MCF 10A (cell line): ENCODE results near the gene ITGB8. TPM values are rescaled to one million over a fixed set of nuclear protein-coding genes. Genes with fewer than 3 reads are reported as not detected.

Experiments
- BruUV-seq: library from RNA; stranded (reverse); fragments of 400-500 nt; replicated peaks from 2 replicates; lab custom pipeline; 2021; lab: Mats Ljungman, UMichigan
- CTCF ChIA-PET: fragments of 300-600 bp; sonication (Branson Sonifier 250); formaldehyde crosslinking; extraction: SDS; loops from one replicate; lab custom pipeline; 2021; ENCODE audit warnings: antibody characterized with exemption, inconsistent platforms; lab: Yijun Ruan, JAX
- POLR2A ChIA-PET: fragments of 300-600, 350-650 bp; sonication (Branson Sonifier 250); formaldehyde crosslinking; extraction: SDS; loops from one replicate; lab custom pipeline; 2020; ENCODE audit warnings: antibody characterized with exemption, inconsistent platforms; lab: Yijun Ruan, JAX
- DNase-seq: peaks from one replicate; pipeline ENCODE4 v3.0.0-alpha.2; 2018; ENCODE audit not compliant: unreplicated experiment
- H3K27ac Mint-ChIP-seq: one replicate; pipeline ENCODE4 v1.8.0; 2022; ENCODE audit warnings: mild to moderate bottlenecking, low read depth, mixed read lengths; ENCODE audit not compliant: unreplicated experiment
- H3K27me3 Mint-ChIP-seq: one replicate; pipeline ENCODE4 v1.8.0; 2022; ENCODE audit warnings: mixed read lengths; ENCODE audit not compliant: insufficient read depth, unreplicated experiment
- H3K36me3 Mint-ChIP-seq: one replicate; pipeline ENCODE4 v1.8.0; 2022; ENCODE audit warnings: mild to moderate bottlenecking, moderate library complexity, mixed read lengths; ENCODE audit not compliant: insufficient read depth, unreplicated experiment
- H3K4me1 Mint-ChIP-seq: one replicate; pipeline ENCODE4 v1.8.0; 2022; ENCODE audit warnings: mixed read lengths; ENCODE audit not compliant: insufficient read depth, unreplicated experiment
- H3K4me3 Mint-ChIP-seq: one replicate; pipeline ENCODE4 v1.8.0; 2022; ENCODE audit warnings: mild to moderate bottlenecking, moderate library complexity, mixed read lengths; ENCODE audit not compliant: unreplicated experiment
- H3K9me3 Mint-ChIP-seq: one replicate; pipeline ENCODE4 v1.8.0; 2022; ENCODE audit warnings: mixed read lengths; ENCODE audit not compliant: unreplicated experiment
- intact Hi-C: fragments of 100-400 bp; cut with micrococcal nuclease; formaldehyde crosslinking; loops from 2 replicates; pipeline ENCODE4 v1.14.1; 2022
- total RNA-seq: library from RNA; stranded (reverse); gene quantifications from 2 replicates; pipeline ENCODE4 v1.2.3, GENCODE V29; 2022
- TF ChIP-seq, protein P1 (sequence below): fragments of 200-600 bp; IDR thresholded peaks from one replicate; pipeline ENCODE4 v1.8.0; 2022; ENCODE audit warnings: antibody characterized with exemption, mild to moderate bottlenecking; ENCODE audit not compliant: unreplicated experiment

ITGB8 gene
- total RNA-seq, 1 experiment from 2014 or later = 38.1 TPM

DNA sequence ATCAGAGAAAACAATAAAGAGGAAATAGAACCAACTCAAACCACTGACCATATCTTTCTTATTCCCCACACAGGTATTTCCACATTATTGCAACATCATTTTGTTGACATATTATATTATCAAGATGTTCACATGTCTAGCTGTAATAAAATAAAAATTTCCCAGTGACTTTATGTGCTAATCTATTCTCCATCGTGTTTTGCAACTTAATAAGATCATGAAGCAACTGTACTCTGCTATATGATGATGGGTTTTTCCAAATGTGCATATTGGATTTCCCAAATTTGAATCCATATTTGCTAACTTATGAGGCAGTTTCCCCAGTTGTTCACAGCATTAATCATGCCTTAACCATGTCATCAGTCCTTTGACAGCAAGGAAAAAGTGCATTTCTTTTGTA is 127.8 kb downstream of the ITGB8 start:
- DNase-seq = peak; percentile 67
- TF ChIP-seq, protein P1, sequence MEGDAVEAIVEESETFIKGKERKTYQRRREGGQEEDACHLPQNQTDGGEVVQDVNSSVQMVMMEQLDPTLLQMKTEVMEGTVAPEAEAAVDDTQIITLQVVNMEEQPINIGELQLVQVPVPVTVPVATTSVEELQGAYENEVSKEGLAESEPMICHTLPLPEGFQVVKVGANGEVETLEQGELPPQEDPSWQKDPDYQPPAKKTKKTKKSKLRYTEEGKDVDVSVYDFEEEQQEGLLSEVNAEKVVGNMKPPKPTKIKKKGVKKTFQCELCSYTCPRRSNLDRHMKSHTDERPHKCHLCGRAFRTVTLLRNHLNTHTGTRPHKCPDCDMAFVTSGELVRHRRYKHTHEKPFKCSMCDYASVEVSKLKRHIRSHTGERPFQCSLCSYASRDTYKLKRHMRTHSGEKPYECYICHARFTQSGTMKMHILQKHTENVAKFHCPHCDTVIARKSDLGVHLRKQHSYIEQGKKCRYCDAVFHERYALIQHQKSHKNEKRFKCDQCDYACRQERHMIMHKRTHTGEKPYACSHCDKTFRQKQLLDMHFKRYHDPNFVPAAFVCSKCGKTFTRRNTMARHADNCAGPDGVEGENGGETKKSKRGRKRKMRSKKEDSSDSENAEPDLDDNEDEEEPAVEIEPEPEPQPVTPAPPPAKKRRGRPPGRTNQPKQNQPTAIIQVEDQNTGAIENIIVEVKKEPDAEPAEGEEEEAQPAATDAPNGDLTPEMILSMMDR = no peak
- CTCF ChIA-PET = no interaction called here
- peak overlapping the region; percentile 46 for H3K27ac Mint-ChIP-seq
- POLR2A ChIA-PET = interaction anchor here (1.0 to 1.2 kb wide), 2 partner anchors 106 to 127 kb away, joined by 3 to 5 read pairs; partner anchors contain the start of gene ITGB8
- no peaks in the 10 kb centered on the region for H3K9me3 Mint-ChIP-seq
- no peak overlapping the region for H3K4me3 Mint-ChIP-seq
- H3K27me3 Mint-ChIP-seq = no peaks in the 10 kb centered on the region
- no TSS peak for BruUV-seq
- peaks cover 18% of the 10 kb centered on the region for H3K4me1 Mint-ChIP-seq
- intact Hi-C loops = no loop called here
- no peaks in the 10 kb centered on the region for H3K36me3 Mint-ChIP-seq

DNA sequence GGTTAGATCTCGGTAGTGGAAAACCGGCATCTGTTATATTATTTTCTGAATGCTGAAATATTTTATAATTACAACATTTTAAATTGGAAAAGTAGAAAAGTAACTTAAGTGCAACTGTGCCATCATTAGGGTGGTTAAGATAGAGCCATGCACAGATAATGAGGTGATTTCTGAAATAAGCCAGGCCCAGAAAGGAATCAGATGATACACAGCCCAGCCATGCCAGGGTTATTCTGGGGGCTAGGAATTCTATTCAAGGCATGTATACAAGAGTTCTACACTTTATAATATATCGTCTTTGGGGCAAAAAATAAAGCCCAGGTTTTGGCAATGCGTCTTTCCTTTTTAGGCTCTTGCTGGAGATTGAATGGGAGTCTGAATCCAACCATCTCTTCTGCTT is 128.7 kb downstream of the ITGB8 start:
- Mint-ChIP-seq H3K27ac (peak overlapping the region; percentile 63), H3K9me3 (no peaks in the 10 kb centered on the region), H3K27me3 (no peaks in the 10 kb centered on the region), H3K36me3 (no peaks in the 10 kb centered on the region), H3K4me3 (no peak overlapping the region), H3K4me1 (peaks cover 18% of the 10 kb centered on the region)
- POLR2A ChIA-PET = no interaction called here
- intact Hi-C loops = no loop called here
- BruUV-seq = no TSS peak
- TF ChIP-seq, protein P1 = no peak
- CTCF ChIA-PET = no interaction called here
- DNase-seq = no peak

DNA sequence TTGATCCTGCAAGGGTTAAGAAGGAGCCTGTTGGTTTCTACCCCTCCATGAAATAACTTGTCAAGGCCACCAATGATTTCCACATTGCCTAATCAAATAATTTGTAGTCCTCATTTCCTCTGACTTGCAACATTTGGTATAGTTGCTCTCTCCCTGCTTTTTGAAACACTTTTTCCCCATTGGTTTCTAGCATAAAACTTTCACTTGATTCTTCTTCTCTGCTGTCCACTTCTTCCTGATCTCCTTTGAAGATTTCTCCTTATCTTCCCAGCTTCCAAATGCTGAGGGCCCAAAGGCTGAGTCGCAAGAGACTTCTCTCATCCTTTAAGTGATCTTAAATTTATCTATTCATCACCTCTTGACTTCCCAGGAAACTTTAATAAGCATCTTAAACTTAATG is 134.2 kb downstream of the ITGB8 start:
- TF ChIP-seq, protein P1 = no peak
- intact Hi-C loops = no loop called here
- Mint-ChIP-seq H3K4me1 (no peaks in the 10 kb centered on the region), H3K27ac (no peak overlapping the region), H3K4me3 (no peak overlapping the region), H3K27me3 (no peaks in the 10 kb centered on the region), H3K36me3 (no peaks in the 10 kb centered on the region), H3K9me3 (no peaks in the 10 kb centered on the region)
- CTCF ChIA-PET = interaction anchor here (0.6 kb wide), 1 partner anchor 9 kb away, joined by 3 read pairs; no protein-coding TSS in a partner anchor
- POLR2A ChIA-PET = no interaction called here
- no TSS peak for BruUV-seq
- no peak for DNase-seq

Other genes starting within 250 kb of the ITGB8 start
- gene MACC1, start 113.5 kb upstream of the ITGB8 start, total RNA-seq = 0.02 and 0.14 TPM in 2 replicates